ENCODE measurements around the gene PXN.

DNA sequence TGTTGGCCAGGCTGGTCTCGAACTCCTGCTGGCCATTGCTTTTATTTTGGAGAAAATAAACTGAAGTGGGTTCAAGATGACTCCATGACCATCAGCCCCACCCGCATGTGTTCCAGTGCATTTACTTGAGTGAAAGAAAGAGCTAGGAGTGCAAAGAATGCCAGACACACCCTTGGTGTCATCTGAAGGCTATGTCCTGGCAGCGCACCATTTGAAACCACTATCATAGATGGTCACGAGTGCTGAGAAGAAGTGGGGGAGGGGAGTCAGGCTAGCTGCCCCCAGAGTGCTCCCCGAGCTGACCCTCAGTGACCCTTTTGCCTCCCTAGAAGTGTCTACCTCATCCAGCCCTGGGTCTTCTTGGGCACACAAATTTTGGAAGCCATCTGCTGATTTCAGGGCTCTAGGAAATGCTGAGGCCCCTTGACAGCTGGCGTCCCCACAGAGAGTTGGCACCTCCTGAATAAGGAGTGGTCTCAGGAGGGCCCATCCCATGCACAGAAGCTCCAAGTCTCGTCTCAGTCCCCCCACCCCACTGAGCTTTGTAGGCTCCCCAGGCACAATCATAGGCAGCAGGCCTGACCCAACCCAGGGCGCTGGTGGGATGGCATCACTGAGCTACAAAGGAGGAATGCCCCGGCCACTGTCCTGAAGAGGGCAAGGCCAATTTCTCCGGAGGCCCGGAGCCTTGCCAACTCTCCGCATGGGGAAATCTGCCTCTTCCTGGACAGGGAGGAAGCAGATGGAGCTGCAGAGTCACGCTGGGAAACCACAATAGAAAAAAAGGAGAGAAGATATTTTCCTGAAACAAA lies 28.0 kb downstream of the PXN start:
- TF ChIP-seq YY1 (IDR thresholded peaks at IDR 0.05; ENCODE audit: insufficient read depth, insufficient read length): no peak
- no peak for TF ChIP-seq ZNF274 (IDR thresholded peaks at IDR 0.05; ENCODE audit: low read depth, low read length)
- TF ChIP-seq SUZ12 (IDR thresholded peaks at IDR 0.05; ENCODE audit: extremely low read depth, insufficient read depth, insufficient read length): no peak
